Hypothalamus (tissue), 51 donors: ENCODE measurements around the gene CTSW.

Experiments used
- DNase-seq, 51 donors: peaks; one replicate each; lab custom pipeline; 2025; lab: John Stamatoyannopoulos, UW

CTSW gene

GRCh38 chr11:65865550-65866172 lies 14.0 kb upstream of the CTSW start:
- no peak for DNase-seq

DNA sequence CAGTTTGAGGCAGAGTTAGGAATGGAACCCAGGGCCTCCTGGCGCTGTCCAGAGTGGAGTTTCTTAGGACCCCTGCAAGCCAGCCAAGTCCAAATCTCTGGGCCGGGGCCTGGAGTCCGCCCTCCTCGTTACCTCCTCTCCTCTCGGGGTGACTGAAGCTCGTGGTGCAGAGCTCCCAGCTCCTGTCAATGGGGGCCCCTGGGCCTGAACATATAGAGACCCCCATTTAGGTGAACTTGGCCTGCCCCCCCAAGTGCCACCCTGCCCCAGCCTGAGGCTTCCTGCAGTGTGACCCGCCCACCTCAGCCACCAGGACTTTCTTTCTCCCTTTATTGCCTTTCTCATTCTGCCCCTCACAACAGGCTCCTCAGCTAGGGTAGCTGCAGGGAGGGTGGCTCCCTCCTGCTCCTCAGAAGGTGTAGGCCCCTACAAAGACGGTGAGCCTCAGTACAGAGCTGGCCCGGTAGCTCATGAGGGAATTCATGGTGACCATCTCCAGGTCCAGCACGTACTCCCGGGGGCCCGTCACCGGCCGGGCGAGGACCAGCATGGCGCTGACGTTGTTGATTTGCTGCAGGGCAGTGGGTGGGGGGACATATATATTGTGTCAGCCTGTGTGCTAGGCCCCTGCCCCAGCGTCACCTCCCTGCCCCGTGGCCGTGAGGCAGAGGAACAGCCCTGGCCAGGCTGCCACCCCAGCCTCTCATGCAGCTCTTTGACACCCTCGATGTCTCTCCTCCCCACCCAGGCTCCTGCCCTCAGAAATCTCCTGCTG lies 12.9 kb upstream of the CTSW start:
- no peak for DNase-seq

DNA sequence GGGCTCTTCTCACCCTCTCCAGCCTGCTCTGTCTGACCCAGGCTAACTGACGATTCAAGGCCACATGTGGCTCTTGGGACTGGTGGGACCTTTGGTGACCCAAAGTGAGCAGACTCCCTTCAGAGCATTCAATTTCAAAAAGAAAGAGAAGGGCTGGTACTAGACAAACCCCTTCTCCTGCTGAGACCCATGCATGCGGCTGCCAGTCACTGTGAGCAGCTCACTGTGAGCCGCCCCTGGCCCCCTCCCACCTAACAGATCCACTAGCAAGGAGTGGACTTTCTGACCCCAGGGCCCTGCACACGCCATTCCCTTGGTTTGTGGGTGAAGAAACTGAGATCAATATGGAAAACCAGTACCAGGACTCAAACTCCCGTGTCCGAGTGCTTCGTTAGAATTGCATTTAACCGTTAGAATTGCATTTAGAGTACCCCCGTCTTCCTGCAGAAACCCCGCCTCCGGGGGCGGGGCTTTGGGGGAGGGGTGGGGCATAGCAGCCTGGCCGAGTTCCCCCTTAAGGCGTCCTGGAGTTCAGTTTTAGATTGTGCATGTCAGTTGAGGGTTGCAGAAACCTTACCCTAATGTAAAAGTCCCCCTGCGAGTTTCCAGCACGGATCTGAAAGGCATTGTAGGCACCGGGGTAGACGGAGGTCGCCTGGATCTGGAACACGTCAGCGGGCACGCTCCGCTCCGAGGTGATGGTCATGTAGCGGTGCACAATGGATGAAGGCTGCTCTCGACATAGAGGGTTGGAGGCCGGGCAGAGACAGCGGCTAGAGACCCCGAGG lies 12.2 kb upstream of the CTSW start:
- DNase-seq, result peak in 1 of 51 donors; percentile 36

- peak in 19 of 51 donors; percentile 12 to 54 (median 28) for DNase-seq
Observed at GRCh38 chr11:65868076-65868667, 11.5 kb upstream of the CTSW start.

DNA sequence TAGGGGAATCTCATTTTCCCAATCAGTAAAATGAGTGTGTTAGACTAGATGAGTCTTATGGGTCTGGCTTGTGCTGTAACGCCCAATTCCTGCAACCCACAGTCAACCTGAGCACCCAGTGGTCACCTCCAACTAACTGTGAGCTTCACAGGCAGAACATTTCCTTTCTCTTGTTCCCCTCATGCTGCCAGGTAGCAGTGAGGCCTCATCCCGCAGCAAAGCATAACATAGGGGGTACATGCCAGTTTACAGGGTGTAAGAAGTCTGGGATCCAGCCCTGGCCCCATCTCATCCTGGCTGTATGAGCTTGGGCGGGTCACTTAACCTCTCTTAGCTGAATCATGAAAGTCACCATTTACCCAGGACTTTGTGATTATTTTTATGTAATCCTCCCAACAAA lies 10.7 kb upstream of the CTSW start:
- DNase-seq, result no peak

- no peak for DNase-seq
Observed at GRCh38 chr11:65869643-65870306, 9.9 kb upstream of the CTSW start.

- DNase-seq, result no peak
Observed at GRCh38 chr11:65870307-65870658, 9.4 kb upstream of the CTSW start.

GRCh38 chr11:65870706-65871681 lies 8.6 kb upstream of the CTSW start:
- DNase-seq, result no peak

DNA sequence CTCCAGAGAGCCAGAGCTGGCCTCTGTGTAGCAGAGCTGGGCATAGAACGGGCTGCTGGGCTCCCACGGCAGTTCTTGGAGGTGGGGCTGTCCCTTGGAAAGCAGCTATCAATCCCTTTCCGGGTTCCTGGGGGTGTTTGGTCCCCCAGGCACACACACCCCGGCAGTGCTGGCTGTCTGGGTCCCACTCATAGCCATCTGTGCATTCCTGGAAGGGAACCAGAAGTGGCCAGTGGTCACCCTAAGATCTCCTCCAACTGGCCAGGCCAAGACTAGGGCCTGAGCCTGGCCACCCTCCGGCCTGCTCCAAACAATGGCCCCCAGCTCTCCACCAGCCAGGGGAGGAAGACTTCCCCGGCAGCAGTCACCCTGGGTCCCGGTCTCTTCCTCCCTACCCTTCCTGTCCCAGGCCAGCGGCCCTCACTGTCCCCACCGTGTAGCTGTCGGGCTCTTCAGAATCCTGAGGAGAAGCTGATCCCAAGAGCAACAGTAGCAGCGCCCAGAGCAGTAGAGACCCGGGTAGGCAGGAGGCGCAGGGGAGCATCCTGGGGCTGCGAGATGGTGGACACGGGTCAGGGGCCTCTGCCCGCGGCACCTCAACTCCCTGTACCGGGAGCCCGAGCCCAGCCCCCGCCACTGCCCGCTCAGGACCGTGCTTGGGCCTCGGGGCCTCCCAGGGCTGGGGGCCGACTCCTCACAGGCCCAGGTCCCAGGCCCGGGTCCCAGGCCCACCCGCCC lies 7.7 kb upstream of the CTSW start:
- peak in 7 of 51 donors; percentile 8 to 41 (median 25) for DNase-seq

GRCh38 chr11:65872586-65873317 lies 6.9 kb upstream of the CTSW start, which contains the start of gene EFEMP2:
TSS of gene EFEMP2 (minus strand) at chr11:65872800. CDS start at chr11:65872354, 446 bp downstream.
- peak in 10 of 51 donors; percentile 13 to 44 (median 26) for DNase-seq

GRCh38 chr11:65873318-65874156 lies 6.1 kb upstream of the CTSW start:
- peak; percentile 24 to 97 (median 86) for DNase-seq

DNA sequence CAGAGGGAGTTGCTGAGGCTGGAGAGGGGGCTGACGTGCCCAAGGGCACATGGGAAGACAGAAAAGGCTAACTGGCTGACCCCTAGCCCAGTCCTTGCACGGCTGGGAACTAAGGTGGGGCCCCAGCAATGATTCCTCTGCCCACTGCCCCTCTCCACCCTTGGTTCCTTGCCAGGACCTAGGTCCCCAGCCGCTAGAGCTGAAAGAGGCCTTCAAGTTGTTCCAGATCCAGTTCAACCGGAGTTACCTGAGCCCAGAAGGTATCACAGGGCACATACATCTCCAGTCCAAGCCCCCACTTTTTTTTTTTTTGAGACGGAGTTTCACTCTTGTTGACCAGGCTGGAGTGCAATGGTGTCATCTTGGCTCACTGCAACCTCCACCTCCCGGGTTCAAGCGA lies 390 bp downstream of the CTSW start:
- no peak for DNase-seq

DNA sequence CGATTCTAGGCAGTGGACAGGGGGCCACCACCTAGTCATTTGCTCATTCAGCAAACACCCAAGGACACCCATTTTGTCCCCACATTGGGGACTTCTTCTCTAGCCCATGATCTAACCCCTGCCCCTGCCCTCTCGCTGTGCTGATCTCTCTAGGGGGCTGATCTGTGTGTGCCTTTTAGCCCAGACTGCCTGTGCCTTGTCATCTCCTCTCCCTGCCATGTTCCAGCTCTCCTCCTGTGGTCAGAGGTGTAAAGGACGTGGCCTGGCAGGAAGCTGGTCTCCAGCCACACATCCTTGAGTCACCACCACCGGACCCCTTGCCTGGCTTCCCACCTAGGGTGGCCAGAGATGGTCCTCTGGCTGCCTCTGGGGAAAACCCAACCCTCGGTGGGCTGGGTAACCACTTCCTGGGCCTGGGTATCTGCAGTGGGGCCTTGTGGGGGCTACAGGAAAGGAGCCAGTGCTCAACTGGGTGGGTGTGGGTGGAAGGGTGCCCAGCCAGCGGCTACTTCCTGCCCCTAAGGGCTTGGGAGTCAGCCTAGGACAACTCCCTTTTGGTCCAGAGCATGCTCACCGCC lies 1.3 kb downstream of the CTSW start:
- DNase-seq, result no peak

DNA sequence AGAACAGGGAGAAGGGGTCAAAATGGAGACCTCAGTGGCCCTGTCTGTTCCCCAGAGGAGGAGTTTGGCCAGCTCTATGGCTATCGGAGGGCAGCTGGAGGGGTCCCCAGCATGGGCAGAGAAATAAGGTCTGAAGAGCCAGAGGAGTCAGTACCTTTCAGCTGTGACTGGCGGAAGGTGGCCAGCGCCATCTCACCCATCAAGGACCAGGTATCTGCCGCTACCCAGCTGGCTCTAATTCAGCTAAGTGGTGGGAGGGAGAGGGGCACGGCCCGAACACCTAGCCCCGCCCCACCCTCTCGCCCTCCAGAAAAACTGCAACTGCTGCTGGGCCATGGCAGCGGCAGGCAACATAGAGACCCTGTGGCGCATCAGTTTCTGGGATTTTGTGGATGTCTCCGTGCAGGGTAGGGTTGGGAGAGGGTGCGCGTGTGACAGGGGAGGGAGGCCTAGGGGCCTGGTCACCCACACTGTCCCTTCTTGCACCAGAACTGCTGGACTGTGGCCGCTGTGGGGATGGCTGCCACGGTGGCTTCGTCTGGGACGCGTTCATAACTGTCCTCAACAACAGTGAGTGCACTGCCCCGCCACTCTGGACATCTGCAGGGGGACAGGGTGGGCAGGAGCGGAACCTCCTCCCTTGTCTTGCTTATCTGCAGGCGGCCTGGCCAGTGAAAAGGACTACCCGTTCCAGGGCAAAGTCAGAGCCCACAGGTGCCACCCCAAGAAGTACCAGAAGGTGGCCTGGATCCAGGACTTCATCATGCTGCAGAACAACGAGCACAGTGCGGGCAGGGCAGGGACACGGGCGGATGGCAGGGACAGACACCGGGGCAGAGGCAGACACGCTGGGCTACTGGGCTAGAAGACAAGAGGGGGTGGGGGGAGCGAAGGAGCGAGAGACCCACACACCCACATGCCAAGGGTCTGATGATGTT lies 2.8 kb downstream of the CTSW start:
- no peak for DNase-seq

GRCh38 chr11:65883058-65883761 lies 3.6 kb downstream of the CTSW start:
- DNase-seq, result no peak
